Suprapubic skin (tissue), 4 donors: ENCODE measurements around the gene HIP1. TPM values are rescaled to one million over a fixed set of nuclear protein-coding genes. Genes with fewer than 3 reads are reported as not detected.
A peak's percentile ranks its signal among the peaks of the same experiment; 100 is the strongest.

Source experiments
- DNase-seq, 2 donors: peaks; one replicate each; pipeline ENCODE4 v3.0.0-alpha.2; 2019; ENCODE audit warnings: low spot score in 2 of 2
- H3K27ac ChIP-seq: fragments of 200-600 bp; sonication (generic); one replicate; pipeline ENCODE4 v1.5.1; 2019
- H3K27me3 ChIP-seq: fragments of 200-600 bp; sonication (generic); one replicate; pipeline ENCODE4 v1.5.1; 2019
- H3K36me3 ChIP-seq: fragments of 200-600 bp; sonication (generic); one replicate; pipeline ENCODE4 v1.5.1; 2019
- H3K4me1 ChIP-seq: fragments of 200-600 bp; sonication (generic); one replicate; pipeline ENCODE4 v1.5.1; 2019
- H3K4me3 ChIP-seq: fragments of 200-600 bp; sonication (generic); one replicate; pipeline ENCODE4 v1.5.1; 2019; ENCODE audit warnings: mild to moderate bottlenecking
- H3K9me3 ChIP-seq: fragments of 200-600 bp; sonication (generic); one replicate; pipeline ENCODE4 v1.5.1; 2019
- CTCF ChIP-seq, 2 donors: fragments of 200-600 bp in 1 of 2; fragments of 450-650 bp in 1 of 2; sonication (generic) in 1 of 2; IDR thresholded peaks; one replicate each; pipeline ENCODE4 v1.5.1; 2016 to 2019; ENCODE audit warnings: antibody characterized with exemption in 2 of 2, mild to moderate bottlenecking in 1 of 2, moderate library complexity in 1 of 2
- EP300 ChIP-seq: sonication (generic); formaldehyde crosslinking; IDR thresholded peaks from one replicate; pipeline ENCODE4 v1.6.1; 2017; ENCODE audit warnings: antibody characterized with exemption
- POLR2A ChIP-seq, 2 donors: fragments of 450-650 bp; IDR thresholded peaks; one replicate each; pipeline ENCODE4 v1.6.1; 2017; ENCODE audit warnings: antibody characterized with exemption in 2 of 2, mild to moderate bottlenecking in 2 of 2, moderate library complexity in 2 of 2
- POLR2AphosphoS5 ChIP-seq, 3 donors: sonication (generic); formaldehyde crosslinking; IDR thresholded peaks; one replicate each; pipeline ENCODE4 v1.6.1; 2017; ENCODE audit warnings: antibody characterized with exemption in 3 of 3
- WGBS: methylation state at CpG from one replicate; pipeline ENCODE4 v1.1.5; 2018; 5-methylcytosine and 5-hydroxymethylcytosine counted together
- total RNA-seq, 4 donors: library from RNA; depleted of rRNA; stranded (reverse); fragments of >200 nt; gene quantifications; one replicate each; pipeline ENCODE4 v1.1.0, GENCODE V29; 2016

HIP1 gene
- total RNA-seq, 4 donors from 2014 or later: 16.0 to 29.4 (median 22.3) TPM

GRCh38 chr7:75640201-75640600, 98.5 kb downstream of the HIP1 start:
- H3K27me3 ChIP-seq: no peaks in the 10 kb centered on the region
- H3K27ac ChIP-seq: no peak overlapping the region
- 73% methylated on average over 7 of the region's 8 CpGs for WGBS
- DNase-seq: no peak
- H3K4me1 ChIP-seq: peaks cover 22% of the 10 kb centered on the region
- H3K36me3 ChIP-seq: no peaks in the 10 kb centered on the region
- peak overlapping the region; percentile 63 for H3K4me3 ChIP-seq
- H3K9me3 ChIP-seq: peaks cover 3% of the 10 kb centered on the region
- no peak for TF ChIP-seq POLR2A (IDR thresholded peaks at IDR 0.05)
- TF ChIP-seq EP300: no peak
- no peak for TF ChIP-seq POLR2AphosphoS5 (IDR thresholded peaks at IDR 0.05)
- no peak for TF ChIP-seq CTCF (IDR thresholded peaks at IDR 0.05)

- Histone ChIP-seq H3K9me3 (peaks cover 3% of the 10 kb centered on the region), H3K4me3 (peak overlapping the region; percentile 63), H3K36me3 (no peaks in the 10 kb centered on the region), H3K27me3 (no peaks in the 10 kb centered on the region), H3K4me1 (peaks cover 22% of the 10 kb centered on the region), H3K27ac (peak overlapping the region; percentile 7)
- TF ChIP-seq POLR2AphosphoS5 (IDR thresholded peaks at IDR 0.05): no peak
- TF ChIP-seq CTCF (IDR thresholded peaks at IDR 0.05): no peak
- TF ChIP-seq EP300: no peak
- no peak for TF ChIP-seq POLR2A (IDR thresholded peaks at IDR 0.05)
- no peak for DNase-seq
- 5% methylated on average over 6 of the region's 7 CpGs for WGBS
Observed at GRCh38 chr7:75639886-75640190, 98.9 kb downstream of the HIP1 start.

- no peaks in the 10 kb centered on the region for H3K27me3 ChIP-seq
- no peaks in the 10 kb centered on the region for H3K36me3 ChIP-seq
- peaks cover 22% of the 10 kb centered on the region for H3K4me1 ChIP-seq
- H3K27ac ChIP-seq: peak overlapping the region; percentile 7
- no peak for DNase-seq
- H3K9me3 ChIP-seq: peaks cover 3% of the 10 kb centered on the region
- no peak for TF ChIP-seq CTCF (IDR thresholded peaks at IDR 0.05)
- no peak for TF ChIP-seq POLR2A (IDR thresholded peaks at IDR 0.05)
- no peak for TF ChIP-seq POLR2AphosphoS5 (IDR thresholded peaks at IDR 0.05)
- TF ChIP-seq EP300: no peak
- H3K4me3 ChIP-seq: peak overlapping the region; percentile 63
- WGBS: under 1% methylated on average over 26 of the region's 77 CpGs
Observed at GRCh38 chr7:75639071-75639885, 99.5 kb downstream of the HIP1 start.

- TF ChIP-seq EP300 (no peak), CTCF (IDR thresholded peaks at IDR 0.05) (no peak), POLR2A (IDR thresholded peaks at IDR 0.05) (no peak), POLR2AphosphoS5 (IDR thresholded peaks at IDR 0.05) (no peak)
- Histone ChIP-seq H3K9me3 (peaks cover 3% of the 10 kb centered on the region), H3K27ac (peak overlapping the region; percentile 7), H3K4me1 (peaks cover 22% of the 10 kb centered on the region), H3K36me3 (no peaks in the 10 kb centered on the region), H3K4me3 (peak overlapping the region; percentile 63), H3K27me3 (no peaks in the 10 kb centered on the region)
- no CpG with 5 or more reads among the region's 35 CpGs for WGBS
- peak in 1 of 2 donors; percentile 84 for DNase-seq
Observed at GRCh38 chr7:75638594-75639070, 100.1 kb downstream of the HIP1 start.

- Histone ChIP-seq H3K9me3 (no peaks in the 10 kb centered on the region), H3K27ac (no peak overlapping the region), H3K4me1 (peaks cover 22% of the 10 kb centered on the region), H3K27me3 (no peaks in the 10 kb centered on the region), H3K36me3 (no peaks in the 10 kb centered on the region), H3K4me3 (peak overlapping the region; percentile 63)
- TF ChIP-seq CTCF (IDR thresholded peaks at IDR 0.05): no peak
- TF ChIP-seq POLR2A (IDR thresholded peaks at IDR 0.05): no peak
- no peak for TF ChIP-seq POLR2AphosphoS5 (IDR thresholded peaks at IDR 0.05)
- TF ChIP-seq EP300: no peak
- no peak for DNase-seq
- 69% methylated on average over 6 of the region's 14 CpGs for WGBS
Observed at GRCh38 chr7:75637854-75638593, 100.7 kb downstream of the HIP1 start.
